ENCODE measurements around the gene TCTN2.

Gene TCTN2

DNA sequence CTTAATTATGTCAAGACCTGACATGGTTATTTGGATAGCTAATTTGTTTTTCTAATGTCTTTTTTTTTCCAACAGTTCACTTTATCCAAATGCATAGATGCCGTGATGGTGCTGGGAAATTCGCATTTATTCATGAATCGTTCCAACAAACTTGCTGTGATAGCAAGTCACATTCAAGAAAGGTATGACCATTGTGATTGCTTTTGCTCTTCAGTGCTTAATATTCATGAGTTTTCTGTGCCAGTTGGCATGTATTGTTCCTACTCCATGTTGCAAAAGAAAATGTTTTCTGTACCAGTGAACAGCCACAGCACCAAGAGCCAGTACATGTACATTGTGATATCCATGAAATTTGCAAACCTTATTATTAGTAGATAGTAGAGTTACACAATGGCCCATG, 25.5 kb upstream of the TCTN2 start:
- no peak for DNase-seq
- Histone ChIP-seq H3K4me1 (no peaks in the 10 kb centered on the region), H3K36me3 (peaks cover 46% of the 10 kb centered on the region), H3K9me3 (no peaks in the 10 kb centered on the region), H3K27me3 (no peaks in the 10 kb centered on the region), H3K4me3 (ENCODE audit: low read depth, low read length) (no peak overlapping the region)
- TF ChIP-seq, protein P1, sequence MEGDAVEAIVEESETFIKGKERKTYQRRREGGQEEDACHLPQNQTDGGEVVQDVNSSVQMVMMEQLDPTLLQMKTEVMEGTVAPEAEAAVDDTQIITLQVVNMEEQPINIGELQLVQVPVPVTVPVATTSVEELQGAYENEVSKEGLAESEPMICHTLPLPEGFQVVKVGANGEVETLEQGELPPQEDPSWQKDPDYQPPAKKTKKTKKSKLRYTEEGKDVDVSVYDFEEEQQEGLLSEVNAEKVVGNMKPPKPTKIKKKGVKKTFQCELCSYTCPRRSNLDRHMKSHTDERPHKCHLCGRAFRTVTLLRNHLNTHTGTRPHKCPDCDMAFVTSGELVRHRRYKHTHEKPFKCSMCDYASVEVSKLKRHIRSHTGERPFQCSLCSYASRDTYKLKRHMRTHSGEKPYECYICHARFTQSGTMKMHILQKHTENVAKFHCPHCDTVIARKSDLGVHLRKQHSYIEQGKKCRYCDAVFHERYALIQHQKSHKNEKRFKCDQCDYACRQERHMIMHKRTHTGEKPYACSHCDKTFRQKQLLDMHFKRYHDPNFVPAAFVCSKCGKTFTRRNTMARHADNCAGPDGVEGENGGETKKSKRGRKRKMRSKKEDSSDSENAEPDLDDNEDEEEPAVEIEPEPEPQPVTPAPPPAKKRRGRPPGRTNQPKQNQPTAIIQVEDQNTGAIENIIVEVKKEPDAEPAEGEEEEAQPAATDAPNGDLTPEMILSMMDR (IDR thresholded peaks at IDR 0.05; ENCODE audit: low read depth, low read length), result no peak

DNA sequence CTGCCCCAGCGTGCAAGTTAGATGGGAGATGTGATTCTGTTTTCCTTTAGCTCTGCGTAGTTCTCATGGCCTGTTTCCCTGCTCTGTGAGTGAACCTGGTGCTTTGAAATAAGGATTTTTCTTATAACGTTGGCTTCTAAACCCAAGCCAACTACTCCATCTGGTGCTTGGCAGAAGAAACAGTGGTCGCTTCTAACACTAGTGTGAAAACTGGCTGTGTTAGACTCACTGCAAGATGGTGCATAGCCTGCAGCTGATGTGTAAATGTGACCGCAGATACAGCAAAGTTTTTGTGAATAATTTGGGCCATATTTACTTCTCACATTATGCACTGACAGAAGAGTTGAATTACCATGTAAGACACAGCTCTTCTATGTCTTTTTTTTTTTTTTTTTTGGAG, 25.0 kb upstream of the TCTN2 start:
- H3K36me3 ChIP-seq, result peaks cover 51% of the 10 kb centered on the region
- no peak overlapping the region for H3K4me3 ChIP-seq (ENCODE audit: low read depth, low read length)
- no peaks in the 10 kb centered on the region for H3K9me3 ChIP-seq
- no peak for DNase-seq
- TF ChIP-seq, protein P1 (IDR thresholded peaks at IDR 0.05; ENCODE audit: low read depth, low read length), result no peak
- no peaks in the 10 kb centered on the region for H3K27me3 ChIP-seq
- no peaks in the 10 kb centered on the region for H3K4me1 ChIP-seq

DNA sequence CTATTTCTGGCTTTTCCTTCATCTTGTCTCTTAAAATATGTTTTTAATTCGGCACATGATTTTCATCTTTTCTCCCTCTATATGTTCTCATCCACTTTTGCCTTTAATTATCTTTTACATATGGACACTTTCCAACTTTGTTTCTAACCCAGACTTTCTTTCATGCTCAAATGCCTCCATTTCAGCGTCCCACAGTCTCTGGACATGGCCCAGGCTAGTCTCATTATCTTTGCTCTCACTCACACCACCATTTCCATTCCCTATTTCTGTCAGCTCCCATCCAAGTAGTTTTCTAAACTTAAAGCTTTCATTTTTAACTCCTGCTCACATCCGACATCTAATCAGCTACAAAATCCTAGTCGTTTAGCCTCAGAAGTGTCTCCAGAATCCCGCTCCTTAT, 22.5 kb upstream of the TCTN2 start:
- H3K36me3 ChIP-seq, result peaks cover 59% of the 10 kb centered on the region
- H3K27me3 ChIP-seq, result no peaks in the 10 kb centered on the region
- no peak overlapping the region for H3K4me3 ChIP-seq (ENCODE audit: low read depth, low read length)
- H3K9me3 ChIP-seq, result no peaks in the 10 kb centered on the region
- TF ChIP-seq, protein P1 (IDR thresholded peaks at IDR 0.05; ENCODE audit: low read depth, low read length), result no peak
- H3K4me1 ChIP-seq, result no peaks in the 10 kb centered on the region
- no peak for DNase-seq

DNA sequence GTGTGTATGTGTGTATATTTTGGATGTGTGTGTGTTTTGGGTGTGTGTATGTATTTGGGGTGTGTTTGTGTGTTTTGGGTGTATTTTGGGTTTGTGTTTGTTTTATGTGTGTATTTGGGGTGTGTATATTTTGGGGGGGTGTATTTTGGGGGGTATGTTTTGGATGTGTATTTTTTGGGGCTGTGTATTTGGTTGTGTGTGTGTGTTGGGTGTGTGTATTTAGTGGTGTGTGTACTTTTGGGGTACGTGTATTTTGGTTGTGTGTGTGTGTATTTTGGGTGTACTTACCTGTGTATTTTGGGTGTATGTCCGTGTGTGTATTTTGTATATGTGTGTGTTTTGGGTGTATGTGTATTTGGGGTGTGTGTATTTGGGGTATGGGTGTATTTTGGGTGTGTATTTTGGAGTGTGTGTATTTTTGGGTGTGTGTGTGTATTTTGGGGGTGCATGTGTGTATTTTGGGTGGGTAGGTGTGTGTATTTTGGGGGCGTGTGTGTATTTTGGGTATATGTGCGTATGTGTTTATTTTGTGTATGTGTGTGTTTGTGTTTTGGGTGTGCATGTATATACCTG, 16.7 kb upstream of the TCTN2 start:
- no peak for DNase-seq
- TF ChIP-seq, protein P1 (IDR thresholded peaks at IDR 0.05; ENCODE audit: low read depth, low read length), result no peak
- H3K36me3 ChIP-seq, result peaks cover 51% of the 10 kb centered on the region
- no peaks in the 10 kb centered on the region for H3K27me3 ChIP-seq
- H3K4me3 ChIP-seq (ENCODE audit: low read depth, low read length), result no peak overlapping the region
- H3K9me3 ChIP-seq, result no peaks in the 10 kb centered on the region
- H3K4me1 ChIP-seq, result no peaks in the 10 kb centered on the region

DNA sequence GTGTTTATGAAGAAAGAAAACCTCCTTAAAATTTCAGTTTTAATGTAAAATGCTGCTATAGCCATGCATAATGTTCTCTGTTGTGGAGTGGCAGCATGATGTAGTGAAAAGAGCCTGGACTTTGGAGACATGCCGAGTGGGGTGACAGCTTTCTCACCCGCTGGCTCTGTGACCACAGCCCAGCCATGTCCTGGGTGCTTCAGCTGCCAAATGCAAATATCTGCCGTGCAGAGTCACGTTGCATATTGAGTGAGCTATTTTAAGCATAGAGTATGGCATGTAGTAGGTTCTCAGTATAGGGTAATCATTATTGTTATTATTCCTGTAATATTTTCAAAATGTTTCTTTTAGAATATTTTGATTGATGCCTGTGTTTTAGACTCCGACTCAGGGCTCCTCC, 15.5 kb upstream of the TCTN2 start:
- H3K27me3 ChIP-seq, result no peaks in the 10 kb centered on the region
- no peak overlapping the region for H3K4me3 ChIP-seq (ENCODE audit: low read depth, low read length)
- peaks cover 48% of the 10 kb centered on the region for H3K36me3 ChIP-seq
- H3K4me1 ChIP-seq, result no peaks in the 10 kb centered on the region
- H3K9me3 ChIP-seq, result no peaks in the 10 kb centered on the region
- DNase-seq, result no peak
- TF ChIP-seq, protein P1 (IDR thresholded peaks at IDR 0.05; ENCODE audit: low read depth, low read length), result no peak

DNA sequence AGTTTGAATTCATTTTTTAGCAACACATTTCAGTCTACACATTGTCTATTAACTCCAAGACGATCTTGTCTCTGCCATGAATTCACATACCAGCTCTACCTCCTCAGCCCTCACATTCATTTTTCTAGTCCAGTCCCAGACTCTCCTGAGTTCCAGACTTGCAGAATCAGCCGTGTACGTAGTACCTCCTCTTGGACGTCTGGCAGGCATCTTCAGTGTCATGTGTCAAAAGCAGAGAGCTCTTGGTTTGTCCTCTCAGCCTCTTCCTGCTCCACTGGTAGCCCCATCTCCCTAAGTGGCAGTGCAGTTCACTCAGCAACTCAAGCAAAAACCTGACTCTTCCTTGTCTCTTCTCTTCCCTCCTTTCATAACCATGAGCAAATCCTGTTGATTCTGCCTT, 14.5 kb upstream of the TCTN2 start:
- TF ChIP-seq, protein P1 (IDR thresholded peaks at IDR 0.05; ENCODE audit: low read depth, low read length), result no peak
- H3K9me3 ChIP-seq, result no peaks in the 10 kb centered on the region
- H3K27me3 ChIP-seq, result no peaks in the 10 kb centered on the region
- H3K4me3 ChIP-seq (ENCODE audit: low read depth, low read length), result no peak overlapping the region
- H3K4me1 ChIP-seq, result no peaks in the 10 kb centered on the region
- DNase-seq, result no peak
- peaks cover 38% of the 10 kb centered on the region for H3K36me3 ChIP-seq

Measured in BE2C (cell line).